GM18505 (cell line): ENCODE measurements around the gene SPOCK1.

Experiments
- ATAC-seq: cut with Tn5 transposase; IDR thresholded peaks from one replicate; pipeline ENCODE4 v1.9.1; 2021; ENCODE audit not compliant: unreplicated experiment
- POLR2A ChIP-seq: IDR thresholded peaks from 4 replicates; pipeline ENCODE4 v1.6.1; 2011; ENCODE audit warnings: borderline replicate concordance; ENCODE audit not compliant: insufficient read depth, insufficient read length; ENCODE audit errors: extremely low read depth

SPOCK1 gene

GRCh38 chr5:137192293-137192743 is 306.8 kb downstream of the SPOCK1 start:
- no peak for TF ChIP-seq POLR2A
- ATAC-seq, result no peak

GRCh38 chr5:137191179-137191578 is 307.9 kb downstream of the SPOCK1 start:
- no peak for ATAC-seq
- TF ChIP-seq POLR2A, result no peak

- no peak for TF ChIP-seq POLR2A
- ATAC-seq, result no peak
Measured at GRCh38 chr5:137190441-137190840, 308.7 kb downstream of the SPOCK1 start.

GRCh38 chr5:137190031-137190430 is 309.1 kb downstream of the SPOCK1 start:
- no peak for ATAC-seq
- no peak for TF ChIP-seq POLR2A

- TF ChIP-seq POLR2A, result no peak
- ATAC-seq, result no peak
Measured at GRCh38 chr5:137188566-137188965, 310.6 kb downstream of the SPOCK1 start.

GRCh38 chr5:137186759-137187461 is 312.2 kb downstream of the SPOCK1 start:
- TF ChIP-seq POLR2A, result no peak
- no peak for ATAC-seq

GRCh38 chr5:137185193-137185592 is 313.9 kb downstream of the SPOCK1 start:
- TF ChIP-seq POLR2A, result no peak
- ATAC-seq, result no peak

- no peak for ATAC-seq
- no peak for TF ChIP-seq POLR2A
Measured at GRCh38 chr5:137184734-137185133, 314.4 kb downstream of the SPOCK1 start.

GRCh38 chr5:137182576-137182975 is 316.6 kb downstream of the SPOCK1 start:
- no peak for TF ChIP-seq POLR2A
- no peak for ATAC-seq

- no peak for ATAC-seq
- no peak for TF ChIP-seq POLR2A
Measured at GRCh38 chr5:137181667-137182066, 317.5 kb downstream of the SPOCK1 start.

- no peak for TF ChIP-seq POLR2A
- ATAC-seq, result no peak
Measured at GRCh38 chr5:137179203-137179602, 319.9 kb downstream of the SPOCK1 start.

GRCh38 chr5:137176609-137177008 is 322.5 kb downstream of the SPOCK1 start:
- no peak for ATAC-seq
- TF ChIP-seq POLR2A, result no peak

- ATAC-seq, result no peak
- TF ChIP-seq POLR2A, result no peak
Measured at GRCh38 chr5:137176126-137176525, 323.0 kb downstream of the SPOCK1 start.

GRCh38 chr5:137174196-137174595 is 324.9 kb downstream of the SPOCK1 start:
- no peak for TF ChIP-seq POLR2A
- no peak for ATAC-seq

GRCh38 chr5:137172258-137172657 is 326.9 kb downstream of the SPOCK1 start:
- no peak for TF ChIP-seq POLR2A
- ATAC-seq, result no peak

GRCh38 chr5:137167187-137167586 is 331.9 kb downstream of the SPOCK1 start:
- no peak for ATAC-seq
- no peak for TF ChIP-seq POLR2A

- no peak for TF ChIP-seq POLR2A
- no peak for ATAC-seq
Measured at GRCh38 chr5:137164961-137165360, 334.2 kb downstream of the SPOCK1 start.
